ENCODE results near the gene PNRC2. TPM values are rescaled to one million over a fixed set of nuclear protein-coding genes. Genes with fewer than 3 reads are reported as not detected.
"Not testable (repeated sequence)": the region's sequence is repeated elsewhere in the genome, so short reads cannot be mapped to it uniquely, and the experiment has no call there.

Gene PNRC2
- total RNA-seq, 1 experiment from 2014 or later: 145 TPM

DNA sequence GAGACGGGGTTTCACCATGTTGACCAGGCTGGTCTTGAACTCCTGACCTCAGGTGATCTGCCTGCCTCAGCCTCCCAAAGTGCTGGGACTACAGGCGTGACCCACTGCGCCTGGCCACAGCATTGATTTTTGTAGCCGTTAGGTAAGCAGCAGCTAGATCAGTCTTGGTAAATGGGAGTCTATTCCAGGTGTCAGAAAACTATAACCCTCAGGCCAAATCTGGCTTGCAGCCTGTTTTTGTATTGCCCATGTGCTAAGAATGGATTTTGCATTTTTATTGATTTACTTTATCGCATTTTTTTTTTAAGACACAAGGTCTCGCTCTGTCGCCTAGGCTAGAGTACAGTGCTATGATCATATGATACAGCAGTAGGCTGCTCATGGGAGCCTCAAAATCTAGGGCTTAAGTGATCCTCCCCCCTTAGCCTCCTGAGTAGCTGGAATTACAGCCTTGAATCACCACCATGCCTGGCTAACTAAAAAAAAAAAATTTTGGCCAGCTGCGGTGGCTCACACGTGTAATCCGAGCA is 37.1 kb downstream of the PNRC2 start:
- H3K27ac ChIP-seq: no peak overlapping the region
- no peaks in the 10 kb centered on the region for H3K9me3 ChIP-seq (replicated peaks)
- peak in 1 of 2 experiments; percentile 32 for DNase-seq
- H3K27me3 ChIP-seq: no peaks in the 10 kb centered on the region
- no peak overlapping the region for H3K4me3 ChIP-seq
- no peaks in the 10 kb centered on the region; the same call in 1 of the 2 replicates for H3K4me1 ChIP-seq
- H3K36me3 ChIP-seq: no peaks in the 10 kb centered on the region

DNA sequence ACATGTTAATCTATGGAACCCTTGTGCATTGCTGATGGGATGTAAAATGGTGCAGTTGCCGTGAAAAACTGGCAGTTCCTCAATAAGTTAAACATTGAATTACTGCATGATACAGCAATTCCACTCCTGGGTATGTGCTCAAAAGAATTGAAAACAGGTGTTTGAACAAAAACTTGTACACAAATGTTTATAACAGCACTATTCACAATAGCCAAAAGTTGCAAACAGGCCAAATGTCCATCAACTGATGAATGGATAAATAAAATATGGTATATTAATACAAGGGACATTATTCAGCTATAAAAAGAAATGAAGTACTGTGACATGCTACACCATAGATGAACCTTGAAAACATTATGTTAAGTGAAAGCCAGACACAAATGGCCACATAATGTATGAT is 38.2 kb downstream of the PNRC2 start:
- no peak overlapping the region for H3K4me3 ChIP-seq
- no peak for DNase-seq
- no peak overlapping the region for H3K27ac ChIP-seq
- H3K9me3 ChIP-seq (replicated peaks): no peaks in the 10 kb centered on the region
- H3K27me3 ChIP-seq: no peaks in the 10 kb centered on the region
- peaks cover under 1% of the 10 kb centered on the region for H3K4me1 ChIP-seq
- no peaks in the 10 kb centered on the region for H3K36me3 ChIP-seq

DNA sequence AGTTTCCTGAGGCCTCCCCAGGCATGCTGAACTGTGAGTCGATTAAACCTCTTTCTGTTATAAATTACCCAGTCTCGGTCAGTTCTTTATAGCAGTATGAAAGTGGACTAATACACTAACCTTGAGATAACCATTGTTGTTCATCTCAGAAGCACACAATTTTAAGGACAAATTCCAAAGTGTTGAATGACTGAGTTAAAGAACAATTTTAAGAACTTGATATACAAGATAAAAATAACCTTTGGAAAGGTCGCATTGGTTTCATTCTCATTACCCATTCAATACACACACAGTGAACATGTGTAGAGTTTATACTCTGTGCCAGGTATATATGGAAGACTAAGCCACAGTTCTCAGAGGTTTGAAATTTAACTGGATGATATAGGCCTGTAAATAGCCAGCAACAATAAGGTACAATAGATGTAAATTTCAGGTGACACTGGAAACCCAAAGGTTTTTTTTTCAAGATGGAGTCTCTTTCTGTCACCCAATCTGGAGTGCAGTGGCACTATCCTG is 39.6 kb downstream of the PNRC2 start:
- no peak overlapping the region for H3K4me3 ChIP-seq
- H3K27ac ChIP-seq: no peak overlapping the region
- no peak for DNase-seq
- no peaks in the 10 kb centered on the region for H3K36me3 ChIP-seq
- H3K4me1 ChIP-seq: peaks cover 15% of the 10 kb centered on the region
- H3K27me3 ChIP-seq: no peaks in the 10 kb centered on the region
- H3K9me3 ChIP-seq (replicated peaks): no peaks in the 10 kb centered on the region

DNA sequence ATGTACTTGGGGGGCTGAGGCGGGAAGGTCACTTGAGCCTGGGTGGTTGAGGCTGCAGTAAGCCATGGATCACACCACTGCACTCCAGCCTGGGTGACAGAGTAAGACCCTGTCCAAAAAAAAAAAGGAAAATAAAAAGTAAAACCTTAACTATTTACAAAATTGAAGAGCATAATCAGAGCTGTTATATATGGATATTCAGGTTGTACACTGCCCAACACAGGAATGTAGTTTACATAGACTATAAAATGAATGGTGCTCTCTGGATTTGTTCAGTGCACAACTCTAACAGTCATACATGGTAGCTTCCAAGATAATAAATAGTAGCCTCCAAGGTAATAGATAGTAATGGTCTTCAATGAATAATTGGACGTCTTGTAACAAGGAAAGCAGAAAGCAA is 43.1 kb downstream of the PNRC2 start:
- DNase-seq: no peak
- no peak overlapping the region for H3K4me3 ChIP-seq
- peaks cover 8% of the 10 kb centered on the region; the same call in 1 of the 2 replicates for H3K9me3 ChIP-seq (replicated peaks)
- H3K27ac ChIP-seq: no peak overlapping the region
- H3K36me3 ChIP-seq: no peaks in the 10 kb centered on the region
- no peaks in the 10 kb centered on the region for H3K27me3 ChIP-seq
- H3K4me1 ChIP-seq: peaks cover 16% of the 10 kb centered on the region

DNA sequence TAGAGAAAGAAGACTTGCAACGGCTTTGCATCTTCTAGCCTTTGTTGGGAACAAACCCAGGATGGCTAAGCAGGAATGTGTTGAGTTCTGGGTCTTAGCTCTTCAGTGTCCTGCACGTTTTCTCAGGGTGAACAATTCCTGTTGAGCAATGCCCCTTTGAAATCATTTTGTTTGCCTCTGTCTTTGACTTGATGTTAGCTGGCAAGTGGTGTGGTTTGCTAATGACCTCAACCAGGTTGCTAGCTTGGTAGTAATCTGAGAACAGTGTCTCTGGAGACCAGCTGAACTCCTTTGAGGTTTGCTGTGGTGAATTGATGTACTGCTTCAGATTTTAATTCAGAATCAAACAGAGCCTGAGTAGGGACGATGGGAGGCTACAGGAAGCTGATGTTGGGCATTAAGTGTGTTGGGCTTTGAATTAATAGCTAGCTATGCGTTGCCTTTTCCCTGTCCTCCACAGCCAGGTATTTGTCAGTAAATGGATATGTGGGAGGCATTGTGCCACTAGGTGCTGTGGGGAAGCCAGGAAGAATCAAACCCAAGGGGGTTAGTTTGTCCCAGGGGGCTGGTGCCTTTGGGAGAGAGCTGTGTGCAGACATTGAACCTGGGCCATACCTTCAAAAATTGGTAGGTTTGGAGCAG is 43.8 kb downstream of the PNRC2 start:
- Histone ChIP-seq H3K9me3 (replicated peaks) (peaks cover 8% of the 10 kb centered on the region; the same call in 1 of the 2 replicates), H3K27ac (no peak overlapping the region), H3K4me3 (no peak overlapping the region), H3K36me3 (no peaks in the 10 kb centered on the region), H3K27me3 (no peaks in the 10 kb centered on the region), H3K4me1 (peaks cover 21% of the 10 kb centered on the region)
- peak; percentile 81 to 93 for DNase-seq

DNA sequence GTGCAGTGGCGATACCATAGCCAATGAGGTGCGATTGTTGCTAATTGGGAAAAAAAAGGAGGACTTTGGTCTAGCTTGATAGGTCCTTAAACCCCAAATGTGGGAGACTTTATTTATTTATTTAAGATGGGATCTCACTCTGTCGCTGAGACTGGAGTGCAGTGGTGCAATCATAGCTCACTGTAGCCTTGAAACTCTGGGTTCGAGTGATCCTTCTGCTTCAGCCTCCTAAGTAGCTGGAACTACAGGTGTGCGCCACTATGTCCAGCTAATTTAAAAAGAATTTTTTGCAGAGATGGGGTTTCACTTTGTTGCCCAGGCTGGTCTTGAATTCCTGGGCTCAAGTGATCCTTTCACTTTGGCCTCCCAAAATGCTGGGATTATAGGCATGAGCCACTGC is 44.5 kb downstream of the PNRC2 start:
- Histone ChIP-seq H3K27ac (no peak overlapping the region), H3K9me3 (replicated peaks) (peaks cover 8% of the 10 kb centered on the region; the same call in 1 of the 2 replicates), H3K27me3 (no peaks in the 10 kb centered on the region), H3K4me1 (peaks cover 28% of the 10 kb centered on the region), H3K4me3 (no peak overlapping the region), H3K36me3 (no peaks in the 10 kb centered on the region)
- no peak for DNase-seq

DNA sequence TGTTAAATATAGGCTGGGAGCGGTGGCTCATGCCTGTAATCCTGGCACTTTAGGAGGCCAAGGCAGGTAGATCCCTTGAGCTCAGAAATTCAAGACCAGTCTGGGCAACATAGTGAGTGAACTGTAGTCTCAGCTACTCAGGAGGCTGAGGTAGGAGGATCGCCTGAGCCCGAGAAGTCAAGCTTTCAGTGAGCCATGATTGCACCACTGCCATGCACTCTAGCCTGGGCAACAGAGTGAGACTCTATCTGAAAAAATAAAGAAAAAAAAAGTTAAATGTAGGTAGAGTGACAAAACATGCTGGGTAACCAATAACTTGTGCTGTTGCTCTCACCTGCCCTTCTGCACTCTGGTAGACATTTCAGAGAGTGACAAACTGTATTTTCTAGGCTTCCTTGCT is 45.5 kb downstream of the PNRC2 start:
- H3K36me3 ChIP-seq: no peaks in the 10 kb centered on the region
- H3K27me3 ChIP-seq: peaks cover 5% of the 10 kb centered on the region
- no peak for DNase-seq
- no peak overlapping the region for H3K4me3 ChIP-seq
- peaks cover 8% of the 10 kb centered on the region; the same call in 1 of the 2 replicates for H3K9me3 ChIP-seq (replicated peaks)
- no peak overlapping the region for H3K27ac ChIP-seq
- H3K4me1 ChIP-seq: peaks cover 33% of the 10 kb centered on the region

DNA sequence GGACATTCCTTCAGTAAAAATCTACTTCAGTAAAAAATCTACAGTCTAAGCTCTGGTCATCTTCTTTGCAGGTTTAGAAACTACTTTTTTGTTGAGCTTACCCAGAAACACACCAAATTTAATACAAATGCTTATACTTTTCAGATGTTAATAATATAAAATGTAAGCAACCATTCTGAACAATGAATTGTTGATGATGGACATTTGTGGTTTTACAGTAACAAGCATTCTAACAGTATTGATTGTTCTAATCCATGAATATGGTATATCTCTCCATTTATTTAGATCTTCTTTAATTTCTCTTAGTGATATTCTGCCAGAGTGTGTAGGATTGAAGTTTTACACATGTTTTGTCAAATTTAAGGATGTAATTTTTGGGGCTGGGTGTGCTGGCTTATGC is 47.5 kb downstream of the PNRC2 start:
- H3K27ac ChIP-seq: no peak overlapping the region
- H3K9me3 ChIP-seq (replicated peaks): peaks cover 8% of the 10 kb centered on the region; the same call in 1 of the 2 replicates
- peaks cover 39% of the 10 kb centered on the region for H3K4me1 ChIP-seq
- DNase-seq: no peak
- H3K36me3 ChIP-seq: no peaks in the 10 kb centered on the region
- no peak overlapping the region for H3K4me3 ChIP-seq
- peaks cover 9% of the 10 kb centered on the region for H3K27me3 ChIP-seq

DNA sequence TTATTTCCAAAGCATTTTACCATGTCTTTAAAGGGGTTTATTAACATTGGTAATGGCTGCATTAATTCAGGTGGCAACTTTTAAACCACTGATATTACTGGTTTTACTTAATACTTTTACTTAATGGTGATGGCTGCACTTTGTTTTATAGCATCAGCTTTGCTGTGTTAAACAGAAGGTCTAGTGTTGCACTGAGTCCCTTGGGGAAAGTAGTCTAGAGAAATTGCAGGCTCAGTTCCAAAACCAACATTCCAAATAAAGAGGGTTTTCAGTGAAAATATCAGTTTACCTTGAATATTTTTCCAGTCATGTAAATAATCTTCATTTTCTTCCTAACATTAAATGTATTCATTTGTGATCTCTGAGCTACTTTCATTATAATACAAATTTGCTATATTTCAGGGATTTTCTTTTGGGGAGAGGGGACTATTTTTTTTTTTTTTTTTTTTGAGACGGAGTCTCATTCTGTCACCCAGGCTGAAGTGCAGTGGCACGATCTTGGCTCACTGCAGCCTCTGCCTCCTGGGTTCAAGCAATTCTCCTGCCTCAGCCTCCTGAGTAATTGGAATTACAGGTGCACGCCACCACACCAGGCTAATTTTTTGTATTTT is 49.1 kb downstream of the PNRC2 start:
- peaks cover 30% of the 10 kb centered on the region for H3K4me1 ChIP-seq
- H3K9me3 ChIP-seq (replicated peaks); H3K4me3 ChIP-seq; H3K36me3 ChIP-seq; H3K27ac ChIP-seq: not testable (repeated sequence)
- H3K27me3 ChIP-seq: peaks cover 13% of the 10 kb centered on the region
- peak; percentile 35 to 80 for DNase-seq

DNA sequence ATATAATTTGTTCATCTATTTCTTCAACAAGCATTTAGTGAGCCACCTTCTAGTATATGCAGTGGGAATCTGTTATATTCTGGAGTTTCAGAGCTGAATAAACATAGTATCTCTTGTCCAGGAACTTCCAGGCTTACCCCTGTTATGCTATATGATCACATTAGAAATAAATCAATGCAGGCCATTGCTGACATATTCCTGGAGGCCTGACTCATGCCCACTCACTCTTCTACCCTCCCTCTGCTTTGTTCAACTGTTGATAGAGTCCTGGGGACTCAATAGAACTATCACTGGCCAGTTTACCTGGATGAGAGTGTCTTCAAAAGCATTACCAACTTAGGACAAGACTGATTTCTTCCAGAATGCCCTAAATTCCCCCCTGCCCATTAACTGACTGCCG is 49.8 kb downstream of the PNRC2 start:
- H3K9me3 ChIP-seq (replicated peaks): peaks cover 8% of the 10 kb centered on the region; the same call in 1 of the 2 replicates
- peak in 1 of 2 experiments; percentile 22 for DNase-seq
- no peaks in the 10 kb centered on the region for H3K36me3 ChIP-seq
- peaks cover 16% of the 10 kb centered on the region for H3K27me3 ChIP-seq
- H3K4me3 ChIP-seq: no peak overlapping the region
- H3K4me1 ChIP-seq: peaks cover 23% of the 10 kb centered on the region
- H3K27ac ChIP-seq: no peak overlapping the region

DNA sequence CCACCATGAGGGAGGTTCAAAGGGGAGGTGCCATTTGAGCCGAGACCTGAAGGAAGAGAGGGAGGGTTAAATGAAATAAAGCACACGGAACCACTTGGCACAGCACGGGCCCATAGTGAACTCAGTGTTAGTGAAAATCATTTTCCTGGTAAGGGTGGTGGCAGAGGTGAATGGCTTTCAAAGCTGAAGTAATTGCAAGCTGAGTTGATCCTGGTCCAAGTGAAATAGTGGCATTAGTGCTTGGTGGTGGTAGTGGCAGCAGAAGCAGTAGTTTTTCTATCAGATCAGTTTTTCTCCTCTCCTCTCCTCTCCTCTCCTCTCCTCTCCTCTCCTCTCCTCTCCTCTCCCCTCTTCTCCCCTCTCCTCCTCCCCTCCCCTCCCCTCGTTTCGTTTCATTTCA is 51.0 kb downstream of the PNRC2 start:
- peaks cover 23% of the 10 kb centered on the region for H3K4me1 ChIP-seq
- no peak overlapping the region for H3K4me3 ChIP-seq
- peaks cover 8% of the 10 kb centered on the region; the same call in 1 of the 2 replicates for H3K9me3 ChIP-seq (replicated peaks)
- H3K27me3 ChIP-seq: peaks cover 21% of the 10 kb centered on the region
- H3K27ac ChIP-seq: no peak overlapping the region
- no peak for DNase-seq
- H3K36me3 ChIP-seq: no peaks in the 10 kb centered on the region

DNA sequence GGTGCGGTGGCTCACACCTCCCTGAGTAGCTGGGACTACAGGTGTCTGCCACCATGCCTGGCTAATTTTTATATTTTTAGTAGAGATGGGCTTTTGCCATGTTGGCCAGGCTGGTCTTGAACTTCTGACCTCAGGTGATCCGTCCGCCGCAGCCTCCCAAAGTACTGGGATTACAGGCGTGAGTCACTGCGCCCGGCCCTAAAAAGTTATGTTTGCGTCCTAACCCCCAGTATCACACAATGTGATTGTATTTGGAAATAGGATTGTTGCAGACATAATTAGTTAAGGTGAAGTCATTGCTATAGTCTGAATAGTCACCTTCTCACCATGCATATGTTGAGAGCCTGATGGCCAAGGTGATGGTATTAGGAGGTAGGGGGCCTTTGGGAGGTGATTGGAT is 53.2 kb downstream of the PNRC2 start:
- not testable (repeated sequence) for H3K27ac ChIP-seq; DNase-seq; H3K9me3 ChIP-seq (replicated peaks); H3K36me3 ChIP-seq; H3K4me3 ChIP-seq
- Histone ChIP-seq H3K27me3 (peaks cover 21% of the 10 kb centered on the region), H3K4me1 (peaks cover 27% of the 10 kb centered on the region)
